ENCODE data around the gene MARK3. TPM values are rescaled to one million over a fixed set of nuclear protein-coding genes. Genes with fewer than 3 reads are reported as not detected.

The MARK3 gene
- 139 and 142 TPM in 2 replicates for total RNA-seq
- 83.4 TPM for total RNA-seq (2013)
- polyA plus RNA-seq = 73.0 and 107 TPM in 2 replicates
- 53.5 and 84.5 TPM in 2 replicates for polyA minus RNA-seq

GRCh38 chr14:103385152-103385928 is at the start of gene MARK3:
Gene MARK3 (plus strand): TSS chr14:103385415. CDS start chr14:103386030, 615 bp downstream.
- Mint-ChIP-seq H3K4me1 (peaks cover 41% of the 10 kb centered on the region), H3K9me3 (ENCODE audit: insufficient read depth) (peaks cover 3% of the 10 kb centered on the region), H3K27ac (peak within 1 kb of the TSS; percentile 98), H3K4me3 (peak within 1 kb of the TSS; percentile 99), H3K27me3 (peaks cover 13% of the 10 kb centered on the region)
- peaks cover 37% of the 10 kb centered on the region for H4K20me1 ChIP-seq (ENCODE audit: control insufficient read depth, insufficient read depth, low read length, poor library complexity, severe bottlenecking)
- H3K4me1 ChIP-seq (ENCODE audit: control insufficient read depth in 2 of 2, insufficient read depth in 2 of 2, low read length in 2 of 2) = peaks cover 24 to 33% of the 10 kb centered on the region in 2 donors
- peak within 1 kb of the TSS; percentile 90 to 91 for H3K27ac ChIP-seq (ENCODE audit: low read length in 2 of 2)
- peak within 1 kb of the TSS; percentile 94 for H3K4me2 ChIP-seq (replicated peaks; ENCODE audit: low read depth, low read length, poor library complexity, severe bottlenecking)
- H3K36me3 ChIP-seq (replicated peaks in 1 of 2; ENCODE audit: control extremely low read depth in 1 of 2, control insufficient read depth in 1 of 2, extremely low read depth in 1 of 2, insufficient read depth in 2 of 2, low read length in 1 of 2) = no peaks in the 10 kb centered on the region
- peak within 1 kb of the TSS; percentile 85 for H3K9ac ChIP-seq (ENCODE audit: low read length)
- no peaks in the 10 kb centered on the region for H3K27me3 ChIP-seq (replicated peaks in 1 of 4; ENCODE audit: control extremely low read depth in 1 of 4, control insufficient read depth in 3 of 4, insufficient read depth in 4 of 4, low read length in 3 of 4)
- ChIA-PET CTCF (interaction anchor here (0.7 kb wide), 1 partner anchor 9 kb away, joined by 3 read pairs; no protein-coding TSS in a partner anchor), POLR2A (interaction anchor here (1.2 to 2.3 kb wide), 2 partner anchors 8 to 50 kb away, joined by 3 to 20 read pairs; partner anchors contain the start of gene EIF5)
- peak; percentile 86 for ATAC-seq (ENCODE audit: low read depth)
- peak within 1 kb of the TSS; percentile 68 to 96 (median 90) for H3K4me3 ChIP-seq (ENCODE audit: control extremely low read depth in 1 of 5, extremely low read depth in 1 of 5, insufficient read depth in 1 of 5, low read depth in 2 of 5, low read length in 4 of 5)
- H3K9me3 ChIP-seq (ENCODE audit: control extremely low read depth in 1 of 3, control insufficient read depth in 2 of 3, insufficient read depth in 1 of 3, low read length in 2 of 3) = no peaks in the 10 kb centered on the region
- H3K79me2 ChIP-seq (ENCODE audit: control insufficient read depth, insufficient read depth, low read length) = peaks cover 55% of the 10 kb centered on the region
- H2AFZ ChIP-seq (ENCODE audit: insufficient read depth, low read depth, low read length, poor library complexity, severe bottlenecking) = peak within 1 kb of the TSS; percentile 96
- intact Hi-C loops (cut with micrococcal nuclease) = loop anchor here (1.0 to 5.0 kb wide), 3 partner anchors 51 to 1023 kb away; partner anchors contain the start of genes CINP, EIF5, KLC1 and TECPR2
- TF ChIP-seq CTCF (IDR thresholded peaks at IDR 0.05) (peak; percentile 40), EZH2 (IDR thresholded peaks at IDR 0.05; ENCODE audit: borderline replicate concordance, insufficient read depth, low read depth, low read length, poor library complexity, severe bottlenecking) (no peak)
- WGBS (ENCODE audit: insufficient coverage) = under 1% methylated on average over 82 of the region's 91 CpGs
- DNase-seq = peak; percentile 98

Measured in B cell (primary cell).